ENCODE measurements around the gene FBRS. TPM values are rescaled to one million over a fixed set of nuclear protein-coding genes. Genes with fewer than 3 reads are reported as not detected.

FBRS gene
- total and polyA plus RNA-seq, 10 of the 15 experiments (the other 5 are each of a cell fraction or from before 2014, with no cell fraction given) = 0.45 to 87.6 (median 14.6) TPM

- no peaks in the 10 kb centered on the region; the same call in 2 of the 3 replicates for H3K9me3 ChIP-seq (replicated peaks; ENCODE audit: control insufficient read depth, insufficient read depth, low read length)
- no peak overlapping the region for H2AFZ ChIP-seq (ENCODE audit: control insufficient read depth, low read depth, low read length)
- no peak overlapping the region for H3K4me2 ChIP-seq (ENCODE audit: control insufficient read depth, insufficient read depth)
- intact Hi-C loops (cut with micrococcal nuclease; ENCODE audit: unreplicated experiment) (loop anchor here (5.0 to 10.0 kb wide), 4 partner anchors 81 to 269 kb away; partner anchors contain the start of genes BCL7C, CFAP119, CTF1 and FBXL19), in situ Hi-C loops (cut with MboI) (loop anchor here (25.0 kb wide), 1 partner anchor 1231 kb away; no protein-coding TSS in a partner anchor)
- SMC1A ChIA-PET (ENCODE audit: uncharacterized antibody, unreplicated experiment) = interaction anchor here (1.9 kb wide), 1 partner anchor 47 kb away, joined by 4 read pairs; no protein-coding TSS in a partner anchor
- POLR2A ChIA-PET = interaction anchor here (0.5 to 1.1 kb wide), 2 partner anchors 37 to 38 kb away, joined by 4 read pairs; no protein-coding TSS in a partner anchor
- BruUV-seq (replicated peaks) = no TSS peak
- 98% methylated on average over 12 of the region's 12 CpGs for WGBS (ENCODE audit: insufficient coverage, insufficient replicate concordance, low lambda C conversion rate, missing lambda C conversion rate)
- no peaks in the 10 kb centered on the region for H3K27me3 ChIP-seq (replicated peaks in 1 of 2; ENCODE audit: control insufficient read depth in 2 of 2, insufficient read depth in 2 of 2, low read length in 1 of 2)
- TF ChIP-seq RELA (IDR thresholded peaks at IDR 0.05; ENCODE audit: borderline replicate concordance, partially characterized antibody) = no peak
- no peaks in the 10 kb centered on the region for H4K20me1 ChIP-seq (ENCODE audit: control insufficient read depth, insufficient read depth)
- no peak for DNase-seq (ENCODE audit: low read depth, low spot score)
- RAD21 ChIA-PET (ENCODE audit: unreplicated experiment) = interaction anchor here (1.0 to 1.8 kb wide), 2 partner anchors 18 to 75 kb away, joined by 3 to 5 read pairs; no protein-coding TSS in a partner anchor
- H3K36me3 ChIP-seq (ENCODE audit: control insufficient read depth in 2 of 2, insufficient read depth in 2 of 2, low read length in 1 of 2) = peaks cover 13 to 24% of the 10 kb centered on the region in 2 experiments
- H3K9ac ChIP-seq (ENCODE audit: control insufficient read depth, insufficient read depth, low read length) = no peak overlapping the region
- CTCF ChIA-PET = interaction anchor here (0.7 to 1.5 kb wide), 5 partner anchors 35 to 226 kb away, joined by 3 to 4 read pairs (median 4); partner anchors contain the start of genes DCTPP1 and ZNF747
- no peak overlapping the region for H3K27ac ChIP-seq (ENCODE audit: control insufficient read depth, insufficient read depth)
- peaks cover 17% of the 10 kb centered on the region for H3K4me1 ChIP-seq (ENCODE audit: control insufficient read depth, insufficient read depth, low read length)
- no peak overlapping the region for H3K4me3 ChIP-seq
- peaks cover 36% of the 10 kb centered on the region for H3K79me2 ChIP-seq (ENCODE audit: control insufficient read depth, insufficient read depth, low read length)
- no peak for FAIRE-seq
- no peak for ATAC-seq
These were observed 2.4 kb upstream of the FBRS start for GRCh38 chr16:30655815-30656347.

GRCh38 chr16:30656388-30656787 lies 1.8 kb upstream of the FBRS start:
- no peak overlapping the region for H3K27ac ChIP-seq (ENCODE audit: control insufficient read depth, insufficient read depth)
- no peak overlapping the region for H3K9ac ChIP-seq (ENCODE audit: control insufficient read depth, insufficient read depth, low read length)
- H3K4me1 ChIP-seq (ENCODE audit: control insufficient read depth, insufficient read depth, low read length) = peaks cover 21% of the 10 kb centered on the region
- FAIRE-seq = no peak
- peaks cover 37% of the 10 kb centered on the region for H3K79me2 ChIP-seq (ENCODE audit: control insufficient read depth, insufficient read depth, low read length)
- ChIA-PET CTCF (interaction anchor here (0.7 to 1.5 kb wide), 6 partner anchors 18 to 226 kb away, joined by 3 to 4 read pairs (median 4); partner anchors contain the start of genes DCTPP1 and ZNF747), SMC1A (ENCODE audit: uncharacterized antibody, unreplicated experiment) (interaction anchor here (1.0 to 1.9 kb wide), 4 partner anchors 36 to 274 kb away, joined by 3 to 6 read pairs (median 4); partner anchors contain the start of gene SEPTIN1), RAD21 (ENCODE audit: unreplicated experiment) (interaction anchor here (1.0 to 1.8 kb wide), 3 partner anchors 18 to 227 kb away, joined by 3 to 5 read pairs (median 4); partner anchors contain the start of gene DCTPP1), POLR2A (interaction anchor here (1.0 kb wide), 1 partner anchor 13 kb away, joined by 3 read pairs; no protein-coding TSS in a partner anchor)
- no peaks in the 10 kb centered on the region; the same call in 2 of the 3 replicates for H3K9me3 ChIP-seq (replicated peaks; ENCODE audit: control insufficient read depth, insufficient read depth, low read length)
- H3K4me3 ChIP-seq = no peak overlapping the region
- H3K27me3 ChIP-seq (replicated peaks in 1 of 2; ENCODE audit: control insufficient read depth in 2 of 2, insufficient read depth in 2 of 2, low read length in 1 of 2) = no peaks in the 10 kb centered on the region
- ATAC-seq = no peak
- no peak overlapping the region; the same call in 1 of the 2 replicates for H3K4me2 ChIP-seq (ENCODE audit: control insufficient read depth, insufficient read depth)
- DNase-seq (ENCODE audit: low read depth, low spot score) = no peak
- no peaks in the 10 kb centered on the region for H4K20me1 ChIP-seq (ENCODE audit: control insufficient read depth, insufficient read depth)
- 98% methylated on average over 8 of the region's 8 CpGs for WGBS (ENCODE audit: insufficient coverage, insufficient replicate concordance, low lambda C conversion rate, missing lambda C conversion rate)
- intact Hi-C loops (cut with micrococcal nuclease; ENCODE audit: unreplicated experiment) (loop anchor here (5.0 to 10.0 kb wide), 4 partner anchors 82 to 268 kb away; partner anchors contain the start of genes BCL7C, CFAP119, CTF1 and FBXL19), in situ Hi-C loops (cut with MboI) (loop anchor here (25.0 kb wide), 1 partner anchor 1231 kb away; no protein-coding TSS in a partner anchor)
- peaks cover 16 to 24% of the 10 kb centered on the region in 2 experiments for H3K36me3 ChIP-seq (ENCODE audit: control insufficient read depth in 2 of 2, insufficient read depth in 2 of 2, low read length in 1 of 2)
- no peak overlapping the region for H2AFZ ChIP-seq (ENCODE audit: control insufficient read depth, low read depth, low read length)
- BruUV-seq (replicated peaks) = no TSS peak
- TF ChIP-seq STAT1 (conservative IDR thresholded peaks at IDR 0.05) = no peak
- no peak for TF ChIP-seq MAX (IDR thresholded peaks at IDR 0.05; ENCODE audit: low read depth, low read length)
- TF ChIP-seq MYB (IDR thresholded peaks at IDR 0.05; ENCODE audit: borderline replicate concordance, low read depth, low read length) = no peak
- no peak for TF ChIP-seq ESRRA (IDR thresholded peaks at IDR 0.05; ENCODE audit: low read length)
- TF ChIP-seq HDAC2 (IDR thresholded peaks at IDR 0.05) = no peak
- no peak for TF ChIP-seq GABPA (IDR thresholded peaks at IDR 0.05; ENCODE audit: low read depth)
- no peak for TF ChIP-seq TCF3 (IDR thresholded peaks at IDR 0.05; ENCODE audit: borderline replicate concordance, insufficient read depth, low read depth, low read length)
- no peak for TF ChIP-seq RCOR1 (conservative IDR thresholded peaks at IDR 0.05; ENCODE audit: low read depth, low read length)
- TF ChIP-seq ZNF622 (IDR thresholded peaks at IDR 0.05) = no peak
- TF ChIP-seq SUPT20H (IDR thresholded peaks at IDR 0.05; ENCODE audit: borderline replicate concordance, control insufficient read depth, low read depth, low read length) = no peak
- no peak for TF ChIP-seq ZNF207 (IDR thresholded peaks at IDR 0.05; ENCODE audit: borderline replicate concordance)
